Measurements from ENCODE around the gene TMCO4.

The TMCO4 gene

DNA sequence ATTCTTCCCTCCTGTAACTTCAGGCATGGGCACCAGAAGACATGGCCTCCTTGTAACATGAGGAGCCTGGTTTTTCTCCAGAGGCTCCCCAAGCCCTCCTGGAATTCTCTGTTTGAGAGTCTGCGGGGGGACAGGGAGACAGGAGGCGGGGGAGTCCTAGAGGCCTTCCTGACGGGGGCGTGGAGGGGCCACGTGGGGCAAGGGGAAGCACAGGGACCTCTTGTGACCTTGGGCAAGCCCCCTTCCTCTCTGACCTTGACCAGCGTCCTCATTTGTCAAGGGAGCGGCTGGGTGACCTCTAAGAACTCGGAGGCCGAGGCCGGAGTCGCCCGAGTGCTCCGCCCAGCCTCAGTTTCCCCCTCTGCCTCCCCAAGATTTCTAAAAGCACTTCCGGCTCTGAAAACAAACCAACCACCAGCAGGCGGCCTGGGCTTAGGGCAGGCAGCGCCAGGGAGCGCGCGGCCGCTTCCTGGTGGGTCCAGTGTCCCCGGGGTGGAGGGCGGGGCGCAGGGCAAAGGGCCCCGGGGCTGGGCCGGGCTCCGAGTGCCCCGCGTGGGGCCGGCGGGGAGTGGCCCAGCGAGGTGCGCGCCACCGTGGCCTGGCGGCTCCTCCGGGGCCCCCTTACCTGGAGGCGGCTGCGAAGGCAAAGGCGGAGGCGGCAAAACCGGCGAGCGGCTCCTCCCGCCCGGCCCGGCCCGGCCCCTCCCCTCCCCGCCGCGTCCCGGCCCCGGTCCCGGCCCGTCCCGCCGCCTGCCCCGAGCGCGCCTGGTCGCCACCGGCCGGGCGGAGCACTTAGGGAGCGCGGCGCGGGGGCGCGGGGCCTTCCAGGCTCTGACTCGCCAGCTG, at the start of gene TMCO4:
Gene TMCO4 (minus strand): TSS at position 687 of the 846 bp plus-strand sequence. CDS start 19,158 bp downstream, outside the sequence.
- TF ChIP-seq, protein P1, sequence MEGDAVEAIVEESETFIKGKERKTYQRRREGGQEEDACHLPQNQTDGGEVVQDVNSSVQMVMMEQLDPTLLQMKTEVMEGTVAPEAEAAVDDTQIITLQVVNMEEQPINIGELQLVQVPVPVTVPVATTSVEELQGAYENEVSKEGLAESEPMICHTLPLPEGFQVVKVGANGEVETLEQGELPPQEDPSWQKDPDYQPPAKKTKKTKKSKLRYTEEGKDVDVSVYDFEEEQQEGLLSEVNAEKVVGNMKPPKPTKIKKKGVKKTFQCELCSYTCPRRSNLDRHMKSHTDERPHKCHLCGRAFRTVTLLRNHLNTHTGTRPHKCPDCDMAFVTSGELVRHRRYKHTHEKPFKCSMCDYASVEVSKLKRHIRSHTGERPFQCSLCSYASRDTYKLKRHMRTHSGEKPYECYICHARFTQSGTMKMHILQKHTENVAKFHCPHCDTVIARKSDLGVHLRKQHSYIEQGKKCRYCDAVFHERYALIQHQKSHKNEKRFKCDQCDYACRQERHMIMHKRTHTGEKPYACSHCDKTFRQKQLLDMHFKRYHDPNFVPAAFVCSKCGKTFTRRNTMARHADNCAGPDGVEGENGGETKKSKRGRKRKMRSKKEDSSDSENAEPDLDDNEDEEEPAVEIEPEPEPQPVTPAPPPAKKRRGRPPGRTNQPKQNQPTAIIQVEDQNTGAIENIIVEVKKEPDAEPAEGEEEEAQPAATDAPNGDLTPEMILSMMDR (IDR thresholded peaks at IDR 0.05) = no peak

DNA sequence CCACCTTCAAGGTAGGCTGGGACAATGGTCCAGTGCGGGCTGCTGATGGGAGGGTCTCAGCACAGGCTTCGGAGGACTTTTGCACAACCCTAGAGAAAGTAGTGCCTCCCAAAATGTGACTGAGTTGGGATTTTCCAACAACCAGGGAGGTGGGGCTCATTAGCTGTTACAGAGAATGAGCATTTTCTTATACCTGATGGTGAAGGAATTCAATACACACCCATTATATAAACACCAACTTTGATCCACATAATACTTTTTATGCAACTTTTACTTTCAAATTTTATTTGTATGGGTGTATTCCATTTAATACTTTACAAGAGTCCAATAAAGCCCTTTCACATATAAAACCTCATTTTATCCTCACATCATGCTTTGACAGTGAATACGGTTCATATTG, 46.6 kb upstream of the TMCO4 start:
- TF ChIP-seq, protein P1 (IDR thresholded peaks at IDR 0.05) = no peak

DNA sequence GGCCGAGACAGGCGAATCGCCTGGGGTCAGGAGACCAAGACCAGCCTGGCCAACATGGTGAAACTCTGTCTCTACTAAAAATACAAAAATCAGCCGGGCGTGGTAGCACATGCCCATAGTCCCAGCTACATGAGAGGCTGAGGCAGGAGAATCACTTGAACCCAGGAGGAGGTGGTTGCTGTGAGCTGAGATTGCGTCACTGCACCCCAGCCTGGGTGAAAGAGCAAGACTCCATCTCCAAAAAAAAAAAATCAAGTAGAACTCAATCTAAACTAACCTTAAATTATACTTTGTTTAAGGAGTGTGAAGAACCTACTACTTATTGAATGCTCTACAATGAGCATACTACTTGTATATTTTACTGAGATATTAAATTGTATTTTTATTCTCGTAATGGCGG, 45.8 kb upstream of the TMCO4 start:
- TF ChIP-seq, protein P1 (IDR thresholded peaks at IDR 0.05) = no peak

DNA sequence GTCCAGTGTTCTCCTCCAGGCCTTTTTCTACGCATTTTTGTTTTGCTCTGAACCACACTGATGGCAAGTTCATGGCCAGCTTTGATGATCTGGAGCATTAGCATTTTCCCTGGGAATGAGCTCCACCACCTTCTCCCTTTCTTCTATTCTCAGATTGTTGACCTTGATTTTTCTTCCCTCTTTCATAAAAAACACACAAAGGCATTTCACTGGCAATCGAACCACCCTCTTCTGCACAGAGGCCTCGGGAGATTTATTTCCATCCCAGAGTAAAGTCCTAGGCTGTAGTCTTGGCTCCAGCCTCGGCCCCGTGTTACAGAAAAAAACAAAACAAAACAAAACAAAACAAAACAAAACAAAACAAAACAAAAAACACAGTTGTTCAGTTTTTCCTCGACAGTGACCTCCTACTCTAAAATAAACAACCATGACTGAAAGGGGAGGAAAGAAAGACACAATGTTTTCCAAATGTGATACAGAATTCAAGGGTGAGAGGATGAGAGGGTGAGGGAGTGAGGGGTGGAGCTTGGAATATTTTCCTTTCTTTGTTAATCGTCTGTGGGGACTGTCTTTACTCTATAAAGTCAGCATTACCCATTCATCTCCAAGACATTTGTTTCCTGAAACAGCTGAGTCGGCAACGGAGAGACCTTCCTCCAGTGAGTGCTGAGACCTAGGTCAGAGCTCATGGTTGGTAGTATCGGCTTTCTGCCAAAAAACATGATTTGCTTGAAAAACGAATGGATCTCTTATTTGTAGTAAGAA, 45.2 kb upstream of the TMCO4 start:
- TF ChIP-seq, protein P1 (IDR thresholded peaks at IDR 0.05) = no peak

DNA sequence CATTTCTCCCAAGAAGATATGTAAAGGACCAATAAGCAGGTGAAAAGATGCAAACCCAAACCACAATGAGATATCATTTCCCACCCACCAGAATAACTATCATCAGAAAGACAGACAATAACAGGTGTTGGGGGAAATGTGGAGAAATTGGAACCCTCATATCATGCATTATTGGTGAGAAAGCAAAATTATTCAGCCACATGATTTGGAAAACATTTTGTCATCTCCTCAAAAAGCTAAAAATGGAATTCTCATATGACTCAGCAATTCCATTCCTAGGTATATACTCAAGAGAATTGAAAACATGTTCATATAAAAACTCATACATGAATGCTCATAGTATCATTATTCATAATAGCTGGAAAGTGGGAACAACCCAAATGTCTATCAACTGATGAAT, 40.5 kb upstream of the TMCO4 start:
- TF ChIP-seq, protein P1 (IDR thresholded peaks at IDR 0.05) = no peak

DNA sequence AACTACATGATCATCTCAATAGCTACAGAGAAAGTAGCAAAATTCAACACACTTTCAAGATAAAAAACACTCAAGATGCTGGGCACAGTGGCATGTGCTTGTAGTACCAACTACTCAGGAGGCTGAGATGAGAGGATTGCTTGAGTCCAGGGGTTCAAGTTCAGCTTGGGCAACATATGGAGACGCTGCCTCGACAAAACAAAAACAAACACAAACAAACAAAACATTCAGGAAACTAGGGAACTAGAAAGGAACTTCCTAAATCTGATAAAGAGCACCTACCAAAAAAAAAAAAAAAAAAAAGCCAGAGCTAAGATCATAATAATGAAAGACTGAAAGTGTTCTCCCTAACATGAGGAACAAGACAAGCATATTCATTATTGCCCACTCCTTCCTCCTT, 38.1 kb upstream of the TMCO4 start:
- TF ChIP-seq, protein P1 (IDR thresholded peaks at IDR 0.05) = no peak

DNA sequence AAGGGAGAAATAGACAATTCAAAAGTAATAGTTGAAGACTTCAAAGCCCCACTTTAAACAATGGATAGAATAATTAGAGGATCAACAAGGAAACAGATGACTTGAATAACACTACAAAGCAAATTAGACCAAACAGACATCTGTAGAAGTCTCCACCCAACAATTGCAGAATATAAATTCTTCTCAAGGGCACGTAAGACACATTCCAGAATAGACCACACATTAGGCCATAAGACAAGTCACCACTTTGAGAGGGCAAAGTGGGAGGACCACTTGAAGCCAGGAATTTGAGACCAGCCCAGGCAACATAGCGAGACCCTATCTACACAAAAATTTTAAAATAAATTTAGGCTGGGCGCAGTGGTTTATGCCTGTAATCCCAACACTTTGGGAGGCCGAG, 35.9 kb upstream of the TMCO4 start:
- TF ChIP-seq, protein P1 (IDR thresholded peaks at IDR 0.05) = no peak

Data from LNCAP (cell line).